GM19351 (cell line): ENCODE results near the gene CXorf49B.
A peak's percentile ranks its signal among the peaks of the same experiment; 100 is the strongest.
"Not testable (repeated sequence)": the region's sequence is repeated elsewhere in the genome, so short reads cannot be mapped to it uniquely, and the experiment has no call there.

Experiments used
- ATAC-seq: cut with Tn5 transposase; IDR thresholded peaks from one replicate; pipeline ENCODE4 v1.9.1; 2021; ENCODE audit warnings: mild to moderate bottlenecking, moderate library complexity; ENCODE audit not compliant: unreplicated experiment

Gene CXorf49B

GRCh38 chrX:71763049-71763448 lies at the start of gene CXorf49B:
Gene CXorf49B (plus strand): TSS chrX:71763349. CDS start chrX:71763424, 75 bp downstream.
- not testable (repeated sequence) for ATAC-seq

DNA sequence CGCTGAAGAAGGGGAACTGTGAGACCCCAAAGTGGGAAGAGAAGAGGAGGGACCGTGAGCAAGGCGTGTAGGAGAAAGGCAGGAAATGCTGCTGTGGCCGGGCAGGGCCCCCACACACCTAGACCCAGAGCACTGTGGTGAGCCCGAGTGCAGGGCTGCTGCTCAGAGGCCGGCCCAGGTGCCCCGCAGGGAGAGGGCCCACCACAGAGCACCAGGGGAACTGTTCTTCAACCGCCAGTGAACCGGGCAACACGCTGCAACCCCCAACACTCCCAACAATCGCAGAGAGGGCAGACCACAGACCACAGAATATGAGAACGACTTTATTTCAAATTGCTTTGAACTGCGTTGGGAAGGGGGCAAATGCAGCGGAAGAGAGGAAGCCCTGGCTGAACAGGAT lies 49.1 kb upstream of the CXorf49B start:
- ATAC-seq: not testable (repeated sequence)

DNA sequence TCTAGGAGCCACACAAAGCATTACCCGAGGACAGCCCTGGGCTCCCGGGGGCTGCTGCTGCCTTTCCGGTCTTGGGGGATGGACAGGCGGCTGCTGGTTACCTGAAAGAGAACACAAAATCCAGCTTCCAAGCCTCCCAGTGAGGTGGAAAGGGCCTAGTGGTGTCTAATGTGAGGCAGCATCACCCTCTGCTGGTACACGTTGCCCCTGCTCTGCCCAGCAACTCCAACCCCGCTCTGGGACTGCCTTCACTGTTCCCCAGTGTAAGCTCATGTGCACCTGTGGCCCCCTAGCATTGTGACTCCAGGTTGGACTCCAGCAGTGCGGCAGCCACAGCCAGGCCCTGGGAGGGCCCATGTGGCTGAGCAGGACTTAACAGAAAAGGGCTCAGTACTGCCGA lies 47.6 kb upstream of the CXorf49B start:
- ATAC-seq: not testable (repeated sequence)

DNA sequence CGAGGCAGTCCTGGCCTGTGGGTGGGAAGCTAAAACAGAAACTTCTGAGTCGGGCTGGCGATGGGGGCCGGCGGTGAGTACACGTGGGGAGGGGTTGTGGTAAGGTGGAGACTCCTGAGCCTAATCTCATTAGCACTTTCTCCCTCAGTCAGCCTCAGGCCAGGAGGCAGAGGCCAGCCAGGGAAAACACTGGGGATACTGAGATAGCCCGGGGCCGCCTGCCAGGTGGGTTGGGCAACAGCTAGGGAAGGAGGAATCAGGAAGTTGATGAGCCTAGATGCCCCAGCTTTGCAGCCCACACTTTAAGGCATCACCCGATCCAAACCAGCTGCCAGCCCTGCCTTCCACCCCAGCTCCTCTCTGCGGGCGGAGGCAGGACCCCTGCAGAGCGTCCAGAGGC lies 46.8 kb upstream of the CXorf49B start:
- not testable (repeated sequence) for ATAC-seq

- ATAC-seq: not testable (repeated sequence)
These were observed 45.0 kb upstream of the CXorf49B start, which contains the start of gene CXorf49 for GRCh38 chrX:71718185-71718584. Gene CXorf49 (minus strand): TSS chrX:71718285. CDS start chrX:71718151, 134 bp downstream.

- not testable (repeated sequence) for ATAC-seq
These were observed 44.0 kb upstream of the CXorf49B start for GRCh38 chrX:71719195-71719594.

DNA sequence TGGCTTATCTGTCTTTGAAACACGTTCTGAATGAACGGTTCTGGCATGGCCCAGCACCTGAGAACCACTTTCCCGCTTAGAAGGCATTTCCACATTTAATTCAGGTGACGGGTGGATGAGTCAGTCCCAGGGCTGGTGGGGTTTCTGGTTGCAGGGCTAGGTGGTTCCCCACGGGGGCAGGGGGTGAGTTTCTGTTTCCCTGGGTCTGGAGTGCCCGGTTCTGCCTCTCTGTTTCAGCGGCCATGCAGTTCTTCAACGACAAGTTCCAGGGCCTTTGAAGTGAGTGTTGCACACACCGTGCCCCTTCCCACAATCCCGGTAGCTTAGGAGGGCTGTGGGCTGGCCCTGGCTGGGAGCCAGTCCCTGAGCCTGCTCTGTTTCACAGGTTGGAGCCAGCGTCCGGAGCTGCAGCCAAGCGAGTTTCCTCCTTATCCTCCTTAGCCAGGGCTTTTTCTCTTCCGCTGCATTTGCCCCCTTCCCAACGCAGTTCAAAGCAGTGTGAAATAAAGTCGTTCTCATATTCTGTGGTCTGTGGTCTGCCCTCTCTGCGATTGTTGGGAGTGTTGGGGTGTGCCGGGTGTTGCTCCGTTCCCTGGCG lies 42.8 kb upstream of the CXorf49B start:
- ATAC-seq: not testable (repeated sequence)

DNA sequence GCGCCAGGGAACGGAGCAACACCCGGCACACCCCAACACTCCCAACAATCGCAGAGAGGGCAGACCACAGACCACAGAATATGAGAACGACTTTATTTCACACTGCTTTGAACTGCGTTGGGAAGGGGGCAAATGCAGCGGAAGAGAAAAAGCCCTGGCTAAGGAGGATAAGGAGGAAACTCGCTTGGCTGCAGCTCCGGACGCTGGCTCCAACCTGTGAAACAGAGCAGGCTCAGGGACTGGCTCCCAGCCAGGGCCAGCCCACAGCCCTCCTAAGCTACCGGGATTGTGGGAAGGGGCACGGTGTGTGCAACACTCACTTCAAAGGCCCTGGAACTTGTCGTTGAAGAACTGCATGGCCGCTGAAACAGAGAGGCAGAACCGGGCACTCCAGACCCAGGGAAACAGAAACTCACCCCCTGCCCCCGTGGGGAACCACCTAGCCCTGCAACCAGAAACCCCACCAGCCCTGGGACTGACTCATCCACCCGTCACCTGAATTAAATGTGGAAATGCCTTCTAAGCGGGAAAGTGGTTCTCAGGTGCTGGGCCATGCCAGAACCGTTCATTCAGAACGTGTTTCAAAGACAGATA lies 2.4 kb upstream of the CXorf49B start:
- ATAC-seq: not testable (repeated sequence)

GRCh38 chrX:71764832-71765231 lies 1.7 kb downstream of the CXorf49B start:
- ATAC-seq: not testable (repeated sequence)

DNA sequence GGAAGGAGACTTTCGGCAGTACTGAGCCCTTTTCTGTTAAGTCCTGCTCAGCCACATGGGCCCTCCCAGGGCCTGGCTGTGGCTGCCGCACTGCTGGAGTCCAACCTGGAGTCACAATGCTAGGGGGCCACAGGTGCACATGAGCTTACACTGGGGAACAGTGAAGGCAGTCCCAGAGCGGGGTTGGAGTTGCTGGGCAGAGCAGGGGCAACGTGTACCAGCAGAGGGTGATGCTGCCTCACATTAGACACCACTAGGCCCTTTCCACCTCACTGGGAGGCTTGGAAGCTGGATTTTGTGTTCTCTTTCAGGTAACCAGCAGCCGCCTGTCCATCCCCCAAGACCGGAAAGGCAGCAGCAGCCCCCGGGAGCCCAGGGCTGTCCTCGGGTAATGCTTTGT lies 2.5 kb downstream of the CXorf49B start:
- ATAC-seq: not testable (repeated sequence)

- ATAC-seq: not testable (repeated sequence)
These were observed 4.0 kb downstream of the CXorf49B start for GRCh38 chrX:71767134-71767533.

DNA sequence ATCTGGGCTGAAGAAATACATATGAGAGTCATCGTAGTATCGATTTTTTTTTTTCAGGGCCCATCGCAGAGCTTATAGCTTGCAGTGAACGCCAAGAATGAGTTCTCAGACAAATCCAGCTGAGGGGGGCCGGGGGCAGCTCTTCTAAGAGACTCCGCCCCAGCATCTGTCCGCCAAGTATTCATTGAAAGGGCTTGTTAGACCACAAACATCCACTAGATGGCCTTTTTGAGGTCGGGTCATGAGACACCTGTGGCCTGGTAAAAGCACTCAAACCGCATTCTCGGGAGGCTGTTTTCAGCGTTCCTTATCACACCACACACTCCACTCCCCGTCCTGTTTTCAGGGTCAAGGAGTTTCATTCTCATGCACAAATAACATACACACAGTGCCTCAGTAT lies 15.2 kb downstream of the CXorf49B start:
- peak; percentile 68 for ATAC-seq

GRCh38 chrX:71782225-71782949 lies 19.2 kb downstream of the CXorf49B start:
- ATAC-seq: not testable (repeated sequence)

GRCh38 chrX:71782950-71783299 lies 19.8 kb downstream of the CXorf49B start:
- ATAC-seq: not testable (repeated sequence)

DNA sequence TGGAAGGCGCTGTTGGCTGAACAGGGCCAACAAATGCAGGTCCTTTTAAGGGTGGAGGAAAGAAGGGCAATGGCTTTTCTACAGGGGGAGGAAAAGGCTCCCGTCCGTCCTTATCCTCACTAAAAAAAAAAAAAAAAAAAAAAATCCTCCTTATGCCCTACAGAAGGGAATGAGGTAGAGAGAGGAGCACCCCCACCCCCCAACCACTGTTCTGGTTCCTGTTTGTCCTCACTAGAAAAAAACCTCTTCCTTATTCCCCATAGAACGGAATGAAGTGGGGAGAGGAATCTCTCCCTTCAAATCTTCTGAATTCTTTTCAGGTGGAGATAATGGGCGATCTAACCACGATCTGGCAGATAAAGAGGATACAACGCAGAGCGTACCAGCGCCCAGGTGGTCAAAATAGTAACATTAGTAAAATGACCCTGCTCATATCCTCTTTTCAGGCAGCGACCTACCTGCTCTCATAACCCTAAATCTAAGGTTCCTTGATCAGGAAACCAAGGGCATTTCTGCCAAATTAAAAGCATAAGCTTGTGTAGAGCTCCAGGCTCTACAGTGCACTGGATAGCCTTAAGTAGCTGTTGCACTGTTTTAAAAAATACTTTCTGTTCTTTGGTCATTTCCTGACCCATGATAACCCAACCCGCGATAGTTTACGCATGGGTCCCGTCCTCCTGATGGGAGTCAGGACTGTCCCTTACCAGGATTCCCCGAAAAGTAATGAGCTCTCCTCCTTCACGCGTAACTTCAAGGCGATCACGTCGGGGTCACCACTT lies 20.6 kb downstream of the CXorf49B start:
- ATAC-seq: peak; percentile 50

DNA sequence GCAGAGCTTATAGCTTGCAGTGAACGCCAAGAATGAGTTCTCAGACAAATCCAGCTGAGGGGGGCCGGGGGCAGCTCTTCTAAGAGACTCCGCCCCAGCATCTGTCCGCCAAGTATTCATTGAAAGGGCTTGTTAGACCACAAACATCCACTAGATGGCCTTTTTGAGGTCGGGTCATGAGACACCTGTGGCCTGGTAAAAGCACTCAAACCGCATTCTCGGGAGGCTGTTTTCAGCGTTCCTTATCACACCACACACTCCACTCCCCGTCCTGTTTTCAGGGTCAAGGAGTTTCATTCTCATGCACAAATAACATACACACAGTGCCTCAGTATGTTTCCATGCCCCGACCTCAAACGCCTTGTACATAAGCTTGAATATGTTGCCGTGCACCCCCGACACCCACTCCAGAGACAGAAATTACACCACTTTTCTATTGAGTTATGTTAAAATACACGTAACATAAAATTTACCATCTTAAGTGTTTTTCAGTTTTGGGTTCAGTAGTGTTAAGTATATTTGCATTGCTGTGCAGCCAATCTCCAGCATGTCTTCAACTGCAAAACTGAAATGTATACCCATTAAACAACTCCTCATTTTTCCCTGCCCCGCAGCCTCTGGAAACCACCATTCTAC lies 21.3 kb downstream of the CXorf49B start:
- peak; percentile 73 for ATAC-seq

GRCh38 chrX:71806450-71806849 lies 43.3 kb downstream of the CXorf49B start:
- ATAC-seq: not testable (repeated sequence)

DNA sequence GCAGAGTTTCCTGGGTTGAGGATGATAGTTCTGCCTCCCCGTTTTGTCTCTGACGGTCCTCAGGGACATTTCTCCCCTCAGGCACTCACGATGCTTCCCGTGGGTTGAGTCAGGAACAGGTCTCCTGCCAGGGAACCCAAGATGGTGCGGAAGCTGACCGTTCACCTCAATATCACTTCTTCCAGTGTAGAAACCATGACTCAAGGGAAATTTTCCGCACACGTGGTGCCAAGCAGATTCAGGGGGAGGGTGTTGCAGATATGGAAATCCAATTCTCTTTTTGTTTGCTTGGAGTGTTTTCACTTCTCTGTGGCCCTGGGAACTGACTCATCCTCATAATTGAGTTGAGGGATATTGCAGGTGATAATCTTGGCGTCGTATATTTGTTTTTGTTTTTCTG lies 46.7 kb downstream of the CXorf49B start:
- ATAC-seq: no peak

GRCh38 chrX:71814123-71814912 lies 51.2 kb downstream of the CXorf49B start:
- no peak for ATAC-seq
